Measurements from ENCODE around the gene MTFP1. TPM values are rescaled to one million over a fixed set of nuclear protein-coding genes. Genes with fewer than 3 reads are reported as not detected.

Gene MTFP1
- total RNA-seq, 3 donors from 2014 or later: 97.0 to 113 (median 99.9) TPM

- H3K27me3 Mint-ChIP-seq (ENCODE audit: low read depth): no peaks in the 10 kb centered on the region
- peak; percentile 62 to 69 for ATAC-seq
- H3K4me3 Mint-ChIP-seq: peak overlapping the region; percentile 4
- peaks cover 25% of the 10 kb centered on the region for H3K4me1 Mint-ChIP-seq (ENCODE audit: low read depth)
- H3K36me3 Mint-ChIP-seq (ENCODE audit: insufficient read depth): peaks cover 40% of the 10 kb centered on the region
- H3K9me3 Mint-ChIP-seq: no peaks in the 10 kb centered on the region
- DNase-seq: no peak
Measured at GRCh38 chr22:30413745-30414524, 11.6 kb upstream of the MTFP1 start.

GRCh38 chr22:30414525-30415047, 11.0 kb upstream of the MTFP1 start:
- H3K9me3 Mint-ChIP-seq: no peaks in the 10 kb centered on the region
- H3K4me3 Mint-ChIP-seq: peak overlapping the region; percentile 4
- H3K4me1 Mint-ChIP-seq (ENCODE audit: low read depth): peaks cover 25% of the 10 kb centered on the region
- H3K27me3 Mint-ChIP-seq (ENCODE audit: low read depth): no peaks in the 10 kb centered on the region
- DNase-seq (no peak), ATAC-seq (peak; percentile 32)
- H3K36me3 Mint-ChIP-seq (ENCODE audit: insufficient read depth): peaks cover 39% of the 10 kb centered on the region

DNA sequence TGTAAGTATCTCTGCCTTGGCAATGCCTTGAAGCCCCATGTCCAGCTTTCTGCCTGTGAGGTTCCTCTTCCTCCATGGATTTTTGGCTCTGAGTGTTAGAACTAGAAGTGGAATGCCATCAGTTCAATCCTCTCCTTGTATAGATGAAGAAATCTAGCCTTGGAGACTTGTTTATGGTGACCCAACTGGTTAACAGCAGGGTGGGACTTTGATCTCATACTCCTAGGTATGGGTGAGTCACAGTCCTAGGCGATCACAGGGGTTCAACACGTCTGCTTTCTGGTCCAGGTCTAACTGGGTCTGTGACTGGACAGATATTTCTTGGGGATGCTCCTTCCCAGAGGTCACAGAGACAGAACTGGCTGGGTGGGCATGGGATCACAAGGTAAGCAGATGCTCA, 9.2 kb upstream of the MTFP1 start:
- Mint-ChIP-seq H3K36me3 (ENCODE audit: insufficient read depth) (peaks cover 40% of the 10 kb centered on the region), H3K27me3 (ENCODE audit: low read depth) (no peaks in the 10 kb centered on the region), H3K4me1 (ENCODE audit: low read depth) (peaks cover 36% of the 10 kb centered on the region), H3K9me3 (no peaks in the 10 kb centered on the region), H3K4me3 (no peak overlapping the region)
- DNase-seq (no peak), ATAC-seq (no peak)

- peaks cover 37% of the 10 kb centered on the region for H3K36me3 Mint-ChIP-seq (ENCODE audit: insufficient read depth)
- ATAC-seq (no peak), DNase-seq (no peak)
- H3K9me3 Mint-ChIP-seq: no peaks in the 10 kb centered on the region
- H3K4me1 Mint-ChIP-seq (ENCODE audit: low read depth): peaks cover 40% of the 10 kb centered on the region
- H3K4me3 Mint-ChIP-seq: no peak overlapping the region
- H3K27me3 Mint-ChIP-seq (ENCODE audit: low read depth): no peaks in the 10 kb centered on the region
Measured at GRCh38 chr22:30416837-30417236, 8.7 kb upstream of the MTFP1 start.

DNA sequence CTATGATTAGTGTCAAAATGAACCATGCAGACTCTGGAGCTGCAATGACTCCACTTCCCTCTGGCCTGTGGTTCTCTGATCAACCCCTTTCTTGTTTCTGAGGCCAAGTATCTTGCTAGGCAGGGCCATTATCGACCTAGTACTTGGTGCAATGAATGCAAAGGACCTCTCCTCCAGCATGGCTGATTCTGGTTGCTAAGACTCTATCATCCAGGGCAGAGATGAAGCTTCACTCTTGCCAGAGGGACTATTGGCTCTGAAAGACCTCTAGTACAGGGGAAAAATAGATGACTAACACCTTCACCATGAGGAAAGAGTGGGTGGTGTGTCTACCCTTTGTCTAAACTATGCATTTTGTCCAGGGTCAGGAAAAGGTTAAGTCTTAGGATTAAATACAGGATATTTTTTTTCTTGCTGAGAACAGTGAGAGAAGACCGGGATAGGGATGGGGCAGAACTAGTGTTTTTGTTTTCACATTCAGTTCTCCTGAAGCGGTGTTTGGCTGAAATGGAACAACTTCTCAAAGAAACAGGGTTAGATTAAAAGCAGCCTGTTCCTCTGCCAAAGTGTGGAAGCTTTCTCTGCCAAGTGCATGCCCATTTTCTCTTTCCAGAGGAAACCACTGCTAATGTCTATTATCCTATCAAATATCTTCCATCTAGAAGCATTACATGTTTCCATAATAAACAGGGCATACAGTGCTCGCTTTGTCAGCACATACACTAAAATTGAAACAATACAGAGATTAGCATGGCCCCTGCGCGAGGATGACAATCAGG, 5.0 kb upstream of the MTFP1 start:
- Mint-ChIP-seq H3K36me3 (ENCODE audit: insufficient read depth) (peaks cover 32% of the 10 kb centered on the region), H3K4me1 (ENCODE audit: low read depth) (peaks cover 44% of the 10 kb centered on the region)

DNA sequence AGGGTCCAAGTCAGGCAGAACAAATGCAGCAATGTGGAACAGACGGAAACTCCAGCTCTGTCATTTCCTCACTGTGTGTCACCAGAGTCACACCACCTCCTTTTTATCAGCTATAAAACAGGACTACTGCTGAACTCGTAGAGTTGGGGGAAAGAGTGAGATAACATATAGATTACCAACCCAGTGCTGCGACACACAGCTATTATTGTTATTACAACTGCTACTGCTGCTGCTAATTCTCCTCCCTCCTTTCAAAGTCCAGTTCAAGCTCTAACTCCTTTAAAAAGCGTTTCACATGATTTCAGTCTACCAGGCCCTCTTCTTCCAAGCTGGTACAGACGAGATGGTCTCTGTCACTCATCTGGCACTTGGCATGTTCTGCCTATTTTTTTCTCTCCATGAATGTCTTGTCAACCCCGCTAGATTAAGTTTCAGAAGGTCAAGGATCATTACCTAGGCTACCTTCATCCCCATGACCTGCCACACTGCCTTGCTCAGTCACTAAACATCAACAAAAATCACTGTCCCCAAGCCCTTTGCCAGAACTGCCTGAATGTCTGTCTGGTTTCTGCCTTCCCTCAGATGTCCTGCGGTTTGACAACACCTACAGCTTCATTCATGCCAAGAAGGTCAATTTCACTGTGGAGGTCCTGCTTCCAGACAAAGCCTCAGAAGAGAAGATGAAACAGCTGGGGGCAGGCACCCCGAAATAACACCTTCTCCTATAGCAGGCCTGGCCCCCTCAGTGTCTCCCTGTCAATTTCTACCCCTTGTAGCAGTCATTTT, 3.7 kb upstream of the MTFP1 start:
- DNase-seq (no peak), ATAC-seq (no peak)
- Mint-ChIP-seq H3K36me3 (ENCODE audit: insufficient read depth) (peaks cover 18% of the 10 kb centered on the region), H3K9me3 (no peaks in the 10 kb centered on the region), H3K4me1 (ENCODE audit: low read depth) (peaks cover 50% of the 10 kb centered on the region), H3K4me3 (peak overlapping the region; percentile 93), H3K27me3 (ENCODE audit: low read depth) (no peaks in the 10 kb centered on the region)

More for the DNA sequence above, 5.0 kb upstream of the MTFP1 start:
- Mint-ChIP-seq H3K4me3 (peak overlapping the region; percentile 56), H3K27me3 (ENCODE audit: low read depth) (no peaks in the 10 kb centered on the region), H3K9me3 (no peaks in the 10 kb centered on the region)
- ATAC-seq: no peak
- no peak for DNase-seq

DNA sequence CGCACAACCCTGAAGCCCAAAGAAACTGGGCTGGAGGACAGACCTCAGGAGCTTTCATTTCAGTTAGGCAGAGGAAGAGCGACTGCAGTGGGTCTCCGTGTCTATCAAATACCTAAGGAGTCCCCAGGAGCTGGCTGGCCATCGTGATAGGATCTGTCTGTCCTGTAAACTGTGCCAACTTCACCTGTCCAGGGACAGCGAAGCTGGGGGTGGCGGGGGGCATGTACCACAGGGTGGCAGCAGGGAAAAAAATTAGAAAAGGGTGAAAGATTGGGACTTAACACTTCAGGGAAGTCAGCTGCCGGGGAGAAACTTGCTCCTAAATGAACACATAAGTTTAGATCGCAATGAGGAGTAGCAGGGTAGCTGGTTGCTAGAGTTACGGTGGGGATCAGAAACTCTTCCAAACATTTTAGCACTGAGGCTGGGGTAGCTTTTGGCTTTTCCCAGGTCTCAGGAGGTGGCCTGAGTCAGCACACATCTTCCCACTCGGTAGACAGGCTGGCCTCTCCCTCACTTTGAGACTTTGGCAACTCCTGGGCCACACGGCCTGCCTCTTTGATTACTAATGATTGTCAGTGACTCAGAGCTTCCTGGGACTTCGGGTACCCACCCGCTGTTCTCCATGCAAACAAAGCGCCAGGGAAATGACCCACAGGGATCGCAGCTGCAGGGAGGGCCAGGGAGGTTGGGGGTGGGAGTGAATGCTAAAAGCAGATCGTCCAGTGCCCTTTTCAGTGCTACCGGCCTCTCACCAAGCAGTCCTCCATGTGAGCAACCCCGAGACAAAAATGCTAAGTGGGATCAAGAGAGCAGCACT, 2.9 kb upstream of the MTFP1 start:
- ATAC-seq: no peak
- Mint-ChIP-seq H3K27me3 (ENCODE audit: low read depth) (no peaks in the 10 kb centered on the region), H3K36me3 (ENCODE audit: insufficient read depth) (peaks cover 14% of the 10 kb centered on the region), H3K4me1 (ENCODE audit: low read depth) (peaks cover 57% of the 10 kb centered on the region), H3K4me3 (peak overlapping the region; percentile 93), H3K9me3 (no peaks in the 10 kb centered on the region)
- DNase-seq: no peak

DNA sequence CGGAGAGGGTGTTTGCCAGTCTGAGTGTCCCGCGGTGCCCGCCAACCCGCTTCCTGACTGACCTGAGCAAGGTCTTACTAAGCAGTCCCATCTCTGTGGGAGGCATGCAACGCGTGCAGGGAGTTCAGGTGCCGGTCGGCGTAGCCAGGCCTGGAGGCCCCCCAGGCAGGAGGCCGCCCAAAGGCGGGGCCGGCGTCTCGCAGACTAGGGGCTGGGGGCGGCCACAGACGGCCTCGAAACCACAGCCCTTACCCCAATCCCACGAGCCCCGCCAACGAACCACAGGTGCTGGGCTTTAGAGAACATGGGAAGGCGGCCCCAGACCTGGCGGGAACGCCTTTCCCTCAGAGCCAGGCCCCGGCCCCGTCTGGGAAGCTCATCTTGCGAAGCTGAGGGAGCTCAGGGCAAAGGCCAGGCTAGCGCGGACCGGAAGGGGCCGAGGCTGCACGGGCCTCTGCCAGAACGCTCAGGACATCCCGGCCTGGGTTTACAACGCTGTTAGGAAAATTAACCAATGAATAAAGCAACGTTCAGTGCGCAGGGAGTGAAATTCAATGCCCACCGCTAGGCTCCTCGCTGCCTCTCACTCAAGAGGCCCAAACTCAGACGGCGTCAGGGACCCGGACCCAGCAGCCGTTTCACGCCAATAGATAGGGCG, 2.1 kb upstream of the MTFP1 start:
- peak; percentile 30 to 31 for ATAC-seq
- Mint-ChIP-seq H3K27me3 (ENCODE audit: low read depth) (no peaks in the 10 kb centered on the region), H3K36me3 (ENCODE audit: insufficient read depth) (peaks cover 17% of the 10 kb centered on the region), H3K4me3 (peak overlapping the region; percentile 93), H3K9me3 (no peaks in the 10 kb centered on the region), H3K4me1 (ENCODE audit: low read depth) (peaks cover 57% of the 10 kb centered on the region)
- DNase-seq: peak; percentile 30

- Mint-ChIP-seq H3K4me3 (peak overlapping the region; percentile 93), H3K9me3 (no peaks in the 10 kb centered on the region), H3K27me3 (ENCODE audit: low read depth) (no peaks in the 10 kb centered on the region), H3K4me1 (ENCODE audit: low read depth) (peaks cover 57% of the 10 kb centered on the region), H3K36me3 (ENCODE audit: insufficient read depth) (peaks cover 20% of the 10 kb centered on the region)
- ATAC-seq (peak; percentile 86 to 87), DNase-seq (peak; percentile 96)
Measured at GRCh38 chr22:30423959-30424533, 1.5 kb upstream of the MTFP1 start.

DNA sequence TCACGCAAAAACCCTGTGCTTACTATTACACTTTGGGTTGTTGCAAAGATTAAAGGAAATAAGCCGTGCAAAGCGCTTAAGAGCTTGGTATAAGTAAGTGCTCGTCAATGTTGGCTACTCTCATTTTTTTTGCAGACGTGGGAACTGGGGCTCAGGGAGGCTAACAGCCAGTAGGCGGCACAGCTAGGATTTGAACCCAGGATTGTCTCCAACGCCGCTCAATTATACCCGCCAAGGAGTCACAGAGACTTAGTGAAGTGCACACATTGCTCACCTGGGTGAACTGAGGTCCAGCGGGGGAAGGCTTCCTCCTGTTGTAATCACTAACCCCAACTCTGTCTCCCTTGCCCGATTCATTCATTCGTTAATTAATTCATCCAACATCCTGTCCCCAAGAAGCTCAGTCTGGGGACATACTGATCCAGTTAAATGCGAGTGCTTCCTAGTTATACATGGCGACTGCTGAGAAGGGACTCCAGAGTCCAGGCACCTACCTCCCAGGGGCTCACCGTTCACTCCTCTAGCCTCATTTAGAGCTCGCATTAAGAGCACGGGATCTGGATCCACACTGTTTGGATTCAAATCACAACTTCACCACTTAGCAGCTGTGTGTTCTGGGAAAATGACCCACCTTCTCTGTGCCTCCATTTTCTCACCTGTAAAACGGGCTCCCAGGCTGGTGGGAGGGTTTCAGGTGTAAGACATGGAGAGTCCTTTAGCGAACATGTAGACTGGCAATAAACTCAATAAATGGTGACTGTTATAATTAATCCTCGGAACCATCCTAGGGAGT, 838 bp upstream of the MTFP1 start:
- Mint-ChIP-seq H3K4me1 (ENCODE audit: low read depth) (peaks cover 57% of the 10 kb centered on the region), H3K36me3 (ENCODE audit: insufficient read depth) (peaks cover 17% of the 10 kb centered on the region), H3K27me3 (ENCODE audit: low read depth) (no peaks in the 10 kb centered on the region), H3K9me3 (no peaks in the 10 kb centered on the region), H3K4me3 (peak overlapping the region; percentile 93)
- ATAC-seq (no peak), DNase-seq (no peak)

GRCh38 chr22:30425327-30425615, 297 bp upstream of the MTFP1 start:
- Mint-ChIP-seq H3K9me3 (no peaks in the 10 kb centered on the region), H3K4me1 (ENCODE audit: low read depth) (peaks cover 56% of the 10 kb centered on the region), H3K36me3 (ENCODE audit: insufficient read depth) (peaks cover 14% of the 10 kb centered on the region), H3K27me3 (ENCODE audit: low read depth) (no peaks in the 10 kb centered on the region), H3K4me3 (peak overlapping the region; percentile 93)
- ATAC-seq (no peak), DNase-seq (no peak)
